Stimulated activated naive CD4-positive, alpha-beta T cell treated with Interleukin-2 at 50 U/mL for 16 hours (primary cell): ENCODE measurements around the gene HPN.
A peak's percentile ranks its signal among the peaks of the same experiment; 100 is the strongest.

Source experiments
- DNase-seq: peaks from one replicate; lab custom pipeline; 2025; lab: John Stamatoyannopoulos, UW

Gene HPN

GRCh38 chr19:35105411-35106290, 64.1 kb downstream of the HPN start:
- no peak for DNase-seq

- DNase-seq, result no peak
These were observed 64.7 kb downstream of the HPN start for GRCh38 chr19:35106291-35106583.

- no peak for DNase-seq
These were observed 65.5 kb downstream of the HPN start for GRCh38 chr19:35106898-35107541.

- no peak for DNase-seq
These were observed 66.0 kb downstream of the HPN start for GRCh38 chr19:35107545-35107944.

- no peak for DNase-seq
These were observed 67.2 kb downstream of the HPN start for GRCh38 chr19:35108730-35109129.

GRCh38 chr19:35109395-35110112, 68.0 kb downstream of the HPN start:
- no peak for DNase-seq

GRCh38 chr19:35110974-35111373, 69.5 kb downstream of the HPN start:
- no peak for DNase-seq

- no peak for DNase-seq
These were observed 71.6 kb downstream of the HPN start for GRCh38 chr19:35112995-35113688.

GRCh38 chr19:35114353-35115176, 73.0 kb downstream of the HPN start:
- peak; percentile 46 for DNase-seq

GRCh38 chr19:35115177-35115951, 73.8 kb downstream of the HPN start, which contains the start of gene FXYD3:
Gene FXYD3 (plus strand): TSS chr19:35115823. CDS start chr19:35119377, 3,554 bp downstream.
- DNase-seq, result no peak
